ENCODE results near the gene CRTC3. TPM values are rescaled to one million over a fixed set of nuclear protein-coding genes. Genes with fewer than 3 reads are reported as not detected.

The CRTC3 gene
- total and polyA plus RNA-seq, 2 of the 13 experiments (the other 11 are each of a cell fraction or from before 2014, with no cell fraction given): 8.4 to 11.8 TPM

DNA sequence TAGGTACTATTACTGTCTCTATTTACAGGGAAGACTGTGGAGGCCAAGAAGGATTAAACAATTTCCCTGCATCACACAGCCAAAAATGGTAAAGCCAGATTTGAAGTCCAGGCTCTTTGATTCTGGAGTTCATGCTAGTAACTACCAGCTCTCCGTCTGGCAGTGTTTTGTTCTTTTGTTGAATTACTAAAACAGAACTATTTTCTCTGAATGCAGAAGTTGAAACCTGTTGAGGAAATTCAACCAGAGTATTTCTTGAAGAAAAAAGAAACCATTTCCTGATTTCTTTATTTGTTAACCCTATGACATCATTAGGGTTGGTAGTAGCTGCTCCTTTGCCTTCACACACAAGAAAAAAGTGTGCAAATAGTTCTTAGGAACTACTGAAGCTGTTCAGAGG lies 34.3 kb downstream of the CRTC3 start:
- ATAC-seq (no peak), DNase-seq (ENCODE audit: low spot score) (no peak), FAIRE-seq (no peak)
- Histone ChIP-seq H3K36me3 (replicated peaks in 1 of 2; ENCODE audit: control insufficient read depth in 1 of 2, insufficient read depth in 2 of 2, low read length in 2 of 2) (no peaks in the 10 kb centered on the region), H3K9me3 (ENCODE audit: low read length) (no peaks in the 10 kb centered on the region), H4K20me1 (ENCODE audit: insufficient read depth, low read length) (no peaks in the 10 kb centered on the region), H3K4me2 (ENCODE audit: low read depth, low read length) (no peak overlapping the region), H3K79me2 (ENCODE audit: insufficient read depth, low read length) (no peaks in the 10 kb centered on the region), H2AFZ (ENCODE audit: low read length) (no peak overlapping the region), H3K27ac (ENCODE audit: extremely low read length, insufficient read depth, low read length) (no peak overlapping the region), H3K27me3 (ENCODE audit: control insufficient read depth in 1 of 2, insufficient read depth in 2 of 2, low read length in 2 of 2) (no peaks in the 10 kb centered on the region), H3K4me1 (ENCODE audit: insufficient read depth, low read length) (peaks cover 39% of the 10 kb centered on the region), H3K4me3 (replicated peaks in 1 of 3; ENCODE audit: insufficient read depth in 1 of 3, low read depth in 2 of 3, low read length in 3 of 3) (no peak overlapping the region), H3K9ac (ENCODE audit: insufficient read depth, low read depth, low read length) (no peak overlapping the region)
- no TSS peak for BruUV-seq (replicated peaks)
- in situ Hi-C loops (cut with HindIII; ENCODE audit: extremely low pct_ligation_motif_present, low pct_unique_long_range_greater_than_20kb) (no loop called here), intact Hi-C loops (cut with micrococcal nuclease; ENCODE audit: unreplicated experiment) (no loop called here)
- POLR2A ChIA-PET: no interaction called here
- 88% methylated on average over 1 of the region's 1 CpG for WGBS (ENCODE audit: low lambda C conversion rate)
- TF ChIP-seq, protein P1, sequence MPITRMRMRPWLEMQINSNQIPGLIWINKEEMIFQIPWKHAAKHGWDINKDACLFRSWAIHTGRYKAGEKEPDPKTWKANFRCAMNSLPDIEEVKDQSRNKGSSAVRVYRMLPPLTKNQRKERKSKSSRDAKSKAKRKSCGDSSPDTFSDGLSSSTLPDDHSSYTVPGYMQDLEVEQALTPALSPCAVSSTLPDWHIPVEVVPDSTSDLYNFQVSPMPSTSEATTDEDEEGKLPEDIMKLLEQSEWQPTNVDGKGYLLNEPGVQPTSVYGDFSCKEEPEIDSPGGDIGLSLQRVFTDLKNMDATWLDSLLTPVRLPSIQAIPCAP (CRISPR knock-in tag; IDR thresholded peaks at IDR 0.05; ENCODE audit: low read depth): no peak
- TF ChIP-seq ZFP62 (CRISPR knock-in tag; IDR thresholded peaks at IDR 0.05): no peak
- peak; percentile 28; the same call in 1 of the 2 replicates for TF ChIP-seq ATF7 (IDR thresholded peaks at IDR 0.05)
- no peak for TF ChIP-seq ATF7 (CRISPR knock-in tag; IDR thresholded peaks at IDR 0.05)
- CTCF ChIA-PET (ENCODE audit: low intra/inter-chr PET ratio, low total read pairs): no interaction called here

DNA sequence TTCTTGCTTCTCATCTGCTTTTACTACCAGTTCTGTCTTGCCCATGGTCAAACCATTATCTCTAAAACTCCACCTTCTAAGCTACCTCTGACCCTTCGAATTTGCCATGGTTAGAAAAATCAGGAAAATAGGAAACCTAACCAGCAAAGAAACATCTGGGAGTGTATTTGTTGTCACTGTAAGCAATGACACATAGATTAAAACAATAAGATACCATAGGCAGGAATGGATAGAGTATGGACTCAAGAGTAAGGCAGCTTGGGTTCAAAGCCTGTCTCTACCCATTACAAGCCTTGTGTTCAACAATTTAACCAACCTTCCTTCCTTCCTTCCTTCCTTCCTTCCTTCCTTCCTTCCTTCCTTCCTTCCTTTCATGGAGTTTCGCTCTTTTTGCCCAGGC lies 34.9 kb downstream of the CRTC3 start:
- Histone ChIP-seq H4K20me1 (ENCODE audit: insufficient read depth, low read length) (no peaks in the 10 kb centered on the region), H3K4me3 (replicated peaks in 1 of 3; ENCODE audit: insufficient read depth in 1 of 3, low read depth in 2 of 3, low read length in 3 of 3) (no peak overlapping the region), H3K27ac (ENCODE audit: extremely low read length, insufficient read depth, low read length) (no peak overlapping the region), H3K4me2 (ENCODE audit: low read depth, low read length) (no peak overlapping the region), H3K79me2 (ENCODE audit: insufficient read depth, low read length) (no peaks in the 10 kb centered on the region), H3K9ac (ENCODE audit: insufficient read depth, low read depth, low read length) (no peak overlapping the region), H3K4me1 (ENCODE audit: insufficient read depth, low read length) (peaks cover 34% of the 10 kb centered on the region), H2AFZ (ENCODE audit: low read length) (no peak overlapping the region), H3K36me3 (replicated peaks in 1 of 2; ENCODE audit: control insufficient read depth in 1 of 2, insufficient read depth in 2 of 2, low read length in 2 of 2) (no peaks in the 10 kb centered on the region), H3K9me3 (ENCODE audit: low read length) (no peaks in the 10 kb centered on the region), H3K27me3 (ENCODE audit: control insufficient read depth in 1 of 2, insufficient read depth in 2 of 2, low read length in 2 of 2) (no peaks in the 10 kb centered on the region)
- intact Hi-C loops (cut with micrococcal nuclease; ENCODE audit: unreplicated experiment): no loop called here
- no peak for FAIRE-seq
- ChIA-PET CTCF (ENCODE audit: low intra/inter-chr PET ratio, low total read pairs) (no interaction called here), POLR2A (no interaction called here)
- DNase-seq (ENCODE audit: low spot score): no peak
- in situ Hi-C loops (cut with HindIII; ENCODE audit: extremely low pct_ligation_motif_present, low pct_unique_long_range_greater_than_20kb): no loop called here
- ATAC-seq: no peak
- BruUV-seq (replicated peaks): no TSS peak
- 94% methylated on average over 2 of the region's 2 CpGs for WGBS (ENCODE audit: low lambda C conversion rate)
- no peak for TF ChIP-seq ZNF558 (CRISPR knock-in tag; IDR thresholded peaks at IDR 0.05; ENCODE audit: borderline replicate concordance)
- no peak for TF ChIP-seq POGZ (CRISPR knock-in tag; IDR thresholded peaks at IDR 0.05)
- no peak for TF ChIP-seq HDAC1 (CRISPR knock-in tag; IDR thresholded peaks at IDR 0.05)
- no peak for TF ChIP-seq FOSL2 (CRISPR knock-in tag; IDR thresholded peaks at IDR 0.05)
- TF ChIP-seq MTA1 (CRISPR knock-in tag; IDR thresholded peaks at IDR 0.05; ENCODE audit: borderline replicate concordance): no peak
- TF ChIP-seq, protein P2, sequence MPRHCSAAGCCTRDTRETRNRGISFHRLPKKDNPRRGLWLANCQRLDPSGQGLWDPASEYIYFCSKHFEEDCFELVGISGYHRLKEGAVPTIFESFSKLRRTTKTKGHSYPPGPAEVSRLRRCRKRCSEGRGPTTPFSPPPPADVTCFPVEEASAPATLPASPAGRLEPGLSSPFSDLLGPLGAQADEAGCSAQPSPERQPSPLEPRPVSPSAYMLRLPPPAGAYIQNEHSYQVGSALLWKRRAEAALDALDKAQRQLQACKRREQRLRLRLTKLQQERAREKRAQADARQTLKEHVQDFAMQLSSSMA (CRISPR knock-in tag; IDR thresholded peaks at IDR 0.05): no peak
- TF ChIP-seq, protein P3, sequence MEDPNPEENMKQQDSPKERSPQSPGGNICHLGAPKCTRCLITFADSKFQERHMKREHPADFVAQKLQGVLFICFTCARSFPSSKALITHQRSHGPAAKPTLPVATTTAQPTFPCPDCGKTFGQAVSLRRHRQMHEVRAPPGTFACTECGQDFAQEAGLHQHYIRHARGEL (CRISPR knock-in tag; IDR thresholded peaks at IDR 0.05): no peak
- no peak for TF ChIP-seq ZNF790 (CRISPR knock-in tag; IDR thresholded peaks at IDR 0.05; ENCODE audit: borderline replicate concordance)
- TF ChIP-seq RBFOX2 (IDR thresholded peaks at IDR 0.05; ENCODE audit: low read depth, low read length): no peak
